ENCODE measurements around the gene MRC2. TPM values are rescaled to one million over a fixed set of nuclear protein-coding genes. Genes with fewer than 3 reads are reported as not detected.
"Not testable (repeated sequence)": the region's sequence is repeated elsewhere in the genome, so short reads cannot be mapped to it uniquely, and the experiment has no call there.

Gene MRC2, protein sequence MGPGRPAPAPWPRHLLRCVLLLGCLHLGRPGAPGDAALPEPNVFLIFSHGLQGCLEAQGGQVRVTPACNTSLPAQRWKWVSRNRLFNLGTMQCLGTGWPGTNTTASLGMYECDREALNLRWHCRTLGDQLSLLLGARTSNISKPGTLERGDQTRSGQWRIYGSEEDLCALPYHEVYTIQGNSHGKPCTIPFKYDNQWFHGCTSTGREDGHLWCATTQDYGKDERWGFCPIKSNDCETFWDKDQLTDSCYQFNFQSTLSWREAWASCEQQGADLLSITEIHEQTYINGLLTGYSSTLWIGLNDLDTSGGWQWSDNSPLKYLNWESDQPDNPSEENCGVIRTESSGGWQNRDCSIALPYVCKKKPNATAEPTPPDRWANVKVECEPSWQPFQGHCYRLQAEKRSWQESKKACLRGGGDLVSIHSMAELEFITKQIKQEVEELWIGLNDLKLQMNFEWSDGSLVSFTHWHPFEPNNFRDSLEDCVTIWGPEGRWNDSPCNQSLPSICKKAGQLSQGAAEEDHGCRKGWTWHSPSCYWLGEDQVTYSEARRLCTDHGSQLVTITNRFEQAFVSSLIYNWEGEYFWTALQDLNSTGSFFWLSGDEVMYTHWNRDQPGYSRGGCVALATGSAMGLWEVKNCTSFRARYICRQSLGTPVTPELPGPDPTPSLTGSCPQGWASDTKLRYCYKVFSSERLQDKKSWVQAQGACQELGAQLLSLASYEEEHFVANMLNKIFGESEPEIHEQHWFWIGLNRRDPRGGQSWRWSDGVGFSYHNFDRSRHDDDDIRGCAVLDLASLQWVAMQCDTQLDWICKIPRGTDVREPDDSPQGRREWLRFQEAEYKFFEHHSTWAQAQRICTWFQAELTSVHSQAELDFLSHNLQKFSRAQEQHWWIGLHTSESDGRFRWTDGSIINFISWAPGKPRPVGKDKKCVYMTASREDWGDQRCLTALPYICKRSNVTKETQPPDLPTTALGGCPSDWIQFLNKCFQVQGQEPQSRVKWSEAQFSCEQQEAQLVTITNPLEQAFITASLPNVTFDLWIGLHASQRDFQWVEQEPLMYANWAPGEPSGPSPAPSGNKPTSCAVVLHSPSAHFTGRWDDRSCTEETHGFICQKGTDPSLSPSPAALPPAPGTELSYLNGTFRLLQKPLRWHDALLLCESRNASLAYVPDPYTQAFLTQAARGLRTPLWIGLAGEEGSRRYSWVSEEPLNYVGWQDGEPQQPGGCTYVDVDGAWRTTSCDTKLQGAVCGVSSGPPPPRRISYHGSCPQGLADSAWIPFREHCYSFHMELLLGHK (N-terminal part only)
- total RNA-seq, result 10 to 100 TPM; 11.2 to 12.5 TPM

DNA sequence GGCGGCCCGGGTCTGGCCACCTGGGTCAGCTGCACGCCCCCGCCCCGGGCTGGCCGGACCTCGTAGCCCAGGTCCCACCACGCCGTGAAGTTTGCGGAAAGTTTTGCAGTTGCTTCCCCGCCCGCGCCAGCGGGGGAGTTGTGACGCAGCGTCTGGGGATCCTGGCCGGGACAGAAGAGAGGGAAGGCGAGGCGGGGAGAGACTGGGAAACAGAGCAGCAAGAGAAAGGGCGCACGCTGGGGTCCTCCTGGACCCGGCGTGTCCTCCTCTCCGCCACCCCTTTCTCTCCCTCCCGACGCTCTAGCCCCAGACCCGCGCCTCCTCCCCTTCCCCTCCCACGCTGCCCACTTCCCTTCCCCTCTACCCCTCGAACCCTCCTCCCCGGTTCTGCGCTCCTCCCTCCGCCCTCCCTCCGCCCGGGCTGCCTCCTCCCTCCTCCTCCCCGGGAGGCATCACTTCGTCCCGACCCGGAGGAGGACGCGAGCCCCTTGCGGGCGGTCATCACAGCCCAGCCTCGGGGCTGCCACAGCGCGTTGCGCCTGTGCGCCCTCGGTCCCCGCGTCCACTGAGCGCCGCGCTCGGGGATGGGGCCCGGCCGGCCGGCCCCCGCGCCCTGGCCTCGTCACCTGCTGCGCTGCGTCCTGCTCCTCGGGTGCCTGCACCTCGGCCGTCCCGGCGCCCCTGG, at the start of gene MRC2:
MRC2 (plus strand) TSS at position 452 of the 685 bp plus-strand sequence; CDS start at position 585, 133 bp downstream.
- POLR2A ChIA-PET, result no interaction called here
- peak; percentile 63 for DNase-seq
- Mint-ChIP-seq H3K27me3 (peaks cover 13% of the 10 kb centered on the region), H3K4me3 (peak within 1 kb of the TSS; percentile 78), H3K27ac (peak within 1 kb of the TSS; percentile 74), H3K4me1 (ENCODE audit: low read depth) (peaks cover 15% of the 10 kb centered on the region), H3K36me3 (peaks cover 4% of the 10 kb centered on the region), H3K9me3 (no peaks in the 10 kb centered on the region)
- CTCF ChIA-PET, result no interaction called here
- intact Hi-C loops (cut with micrococcal nuclease), result no loop called here

DNA sequence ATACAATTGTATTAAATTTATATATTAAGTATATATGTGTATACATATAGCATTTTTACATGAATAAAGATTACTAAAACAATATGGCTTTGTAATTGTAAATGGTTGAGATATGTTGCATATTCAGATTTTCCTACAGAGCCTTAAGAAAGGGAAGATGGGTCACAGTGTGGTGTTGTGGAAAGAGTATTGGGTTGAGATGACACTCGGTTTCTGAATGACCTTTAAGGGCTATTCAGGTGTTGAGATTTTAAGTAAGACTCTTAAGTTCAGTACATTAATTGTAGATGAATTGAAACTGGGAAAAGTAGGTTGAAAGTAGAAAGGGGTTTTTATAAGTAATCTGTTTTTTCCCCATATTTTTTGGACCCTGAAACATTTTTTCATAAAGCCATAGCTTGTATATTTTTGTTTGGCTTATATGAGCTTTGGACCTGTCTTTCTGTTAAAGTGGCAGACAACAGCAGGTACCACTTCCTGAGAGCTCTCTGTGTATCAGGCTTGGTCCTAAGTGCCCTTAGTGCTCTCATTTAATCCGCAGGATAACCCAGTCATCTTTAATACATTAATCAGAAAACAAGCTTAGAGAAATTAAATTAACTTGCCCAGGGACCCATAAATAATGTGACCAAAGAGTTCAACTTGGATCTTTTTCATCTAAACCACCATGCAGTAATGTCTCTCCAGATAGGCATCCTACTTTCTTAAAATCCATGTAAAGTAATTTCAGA, 48.5 kb upstream of the MRC2 start:
- DNase-seq, result no peak
- H3K4me3 Mint-ChIP-seq, result no peak overlapping the region
- H3K4me1 Mint-ChIP-seq (ENCODE audit: low read depth), result peaks cover 28% of the 10 kb centered on the region
- intact Hi-C loops (cut with micrococcal nuclease), result no loop called here
- H3K27me3 Mint-ChIP-seq, result no peaks in the 10 kb centered on the region
- H3K27ac Mint-ChIP-seq, result no peak overlapping the region
- no peaks in the 10 kb centered on the region for H3K9me3 Mint-ChIP-seq
- H3K36me3 Mint-ChIP-seq, result peaks cover 31% of the 10 kb centered on the region
- ChIA-PET CTCF (interaction anchor here (1.1 kb wide), 1 partner anchor 94 kb away, joined by 3 read pairs; no protein-coding TSS in a partner anchor), POLR2A (no interaction called here)

DNA sequence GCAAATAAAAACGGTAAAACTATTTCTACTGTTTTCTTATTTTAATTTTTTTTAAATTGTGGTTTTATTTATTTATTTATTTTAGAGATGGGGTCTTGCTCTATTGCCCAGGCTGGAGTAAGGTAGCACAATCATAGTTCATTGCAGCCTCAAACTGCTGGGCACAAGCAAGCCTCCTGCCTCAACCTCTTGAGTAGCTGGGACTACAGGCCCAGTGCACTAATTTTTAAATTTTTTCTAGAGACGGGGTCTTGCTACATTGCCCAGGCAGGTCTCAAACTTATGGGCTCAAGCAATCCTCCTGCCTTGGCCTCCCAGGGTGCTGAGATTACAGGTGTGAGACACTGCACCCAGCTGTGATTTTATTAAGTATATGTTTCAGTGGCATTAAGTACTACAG, 46.5 kb upstream of the MRC2 start:
- no peak for DNase-seq
- Mint-ChIP-seq H3K9me3 (no peaks in the 10 kb centered on the region), H3K27me3 (no peaks in the 10 kb centered on the region), H3K27ac (no peak overlapping the region), H3K4me1 (ENCODE audit: low read depth) (peaks cover 23% of the 10 kb centered on the region), H3K36me3 (peaks cover 26% of the 10 kb centered on the region), H3K4me3 (no peak overlapping the region)
- CTCF ChIA-PET, result no interaction called here
- intact Hi-C loops (cut with micrococcal nuclease), result no loop called here
- POLR2A ChIA-PET, result no interaction called here

DNA sequence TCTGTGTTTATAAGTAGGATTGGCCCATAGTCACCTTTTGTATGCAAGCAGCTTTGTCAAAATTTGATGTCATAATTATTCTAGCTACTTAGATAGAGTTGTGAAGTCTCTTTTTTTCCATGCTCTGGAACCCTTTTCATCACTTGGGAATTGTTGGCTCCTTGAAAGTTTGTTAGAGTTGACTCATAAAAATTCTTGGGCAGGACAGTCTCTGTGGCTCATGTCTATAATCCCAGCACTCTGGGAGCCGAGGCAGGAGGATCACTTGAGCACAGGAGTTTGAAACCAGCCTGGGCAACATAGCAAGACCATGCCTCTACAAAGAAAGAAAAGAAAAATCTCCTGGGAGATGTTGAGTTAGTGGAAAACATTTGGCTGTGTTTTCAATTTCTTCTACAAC, 45.7 kb upstream of the MRC2 start:
- Mint-ChIP-seq H3K27me3 (no peaks in the 10 kb centered on the region), H3K9me3 (no peaks in the 10 kb centered on the region), H3K36me3 (peaks cover 25% of the 10 kb centered on the region), H3K4me1 (ENCODE audit: low read depth) (peaks cover 17% of the 10 kb centered on the region), H3K27ac (no peak overlapping the region), H3K4me3 (no peak overlapping the region)
- DNase-seq, result no peak
- intact Hi-C loops (cut with micrococcal nuclease), result no loop called here
- ChIA-PET POLR2A (no interaction called here), CTCF (no interaction called here)

DNA sequence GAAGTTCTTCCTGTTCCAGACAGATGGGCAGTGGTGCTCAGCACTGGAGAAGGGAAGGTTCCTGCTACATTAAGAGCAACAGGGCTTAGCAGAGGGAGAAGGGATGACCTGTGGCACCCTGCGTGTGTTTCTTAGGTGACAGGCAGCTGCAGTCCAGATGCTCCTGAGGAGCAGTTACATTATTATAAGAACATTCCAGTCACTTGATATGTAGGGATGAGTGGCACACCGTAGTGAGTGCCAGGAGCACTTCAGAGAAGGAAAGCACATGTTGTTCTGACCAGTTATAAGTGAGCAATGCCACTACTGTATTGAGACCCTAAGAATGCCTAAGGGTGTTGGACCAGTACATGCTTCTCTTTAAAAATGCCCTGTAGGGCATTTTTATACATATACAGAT, 39.9 kb upstream of the MRC2 start:
- Mint-ChIP-seq H3K27me3 (no peaks in the 10 kb centered on the region), H3K4me1 (ENCODE audit: low read depth) (peaks cover 4% of the 10 kb centered on the region), H3K27ac (no peak overlapping the region), H3K4me3 (no peak overlapping the region), H3K36me3 (peaks cover 18% of the 10 kb centered on the region), H3K9me3 (no peaks in the 10 kb centered on the region)
- intact Hi-C loops (cut with micrococcal nuclease), result no loop called here
- ChIA-PET POLR2A (no interaction called here), CTCF (no interaction called here)
- no peak for DNase-seq

DNA sequence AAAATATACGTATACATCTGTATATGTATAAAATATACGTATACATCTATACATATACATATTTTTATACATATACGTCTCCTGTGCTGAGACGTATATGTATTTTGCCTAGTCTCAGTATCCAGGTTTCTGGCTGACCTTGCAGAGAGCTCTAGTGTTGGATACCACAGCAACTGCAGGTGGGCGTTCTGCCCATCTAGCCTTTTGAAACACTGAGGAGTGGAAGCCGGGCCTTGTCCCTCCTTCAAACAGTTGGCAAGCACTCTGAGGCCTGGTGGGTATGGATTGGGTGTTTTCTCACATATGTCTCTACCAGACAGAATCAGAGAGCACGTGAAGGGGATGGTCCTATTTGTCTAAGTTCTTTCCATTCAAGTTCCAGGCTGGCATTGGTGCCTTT, 39.4 kb upstream of the MRC2 start:
- Mint-ChIP-seq H3K36me3 (peaks cover 19% of the 10 kb centered on the region), H3K27me3 (no peaks in the 10 kb centered on the region), H3K27ac (no peak overlapping the region), H3K4me1 (ENCODE audit: low read depth) (no peaks in the 10 kb centered on the region), H3K9me3 (no peaks in the 10 kb centered on the region), H3K4me3 (no peak overlapping the region)
- no peak for DNase-seq
- intact Hi-C loops (cut with micrococcal nuclease), result no loop called here
- ChIA-PET POLR2A (no interaction called here), CTCF (no interaction called here)

DNA sequence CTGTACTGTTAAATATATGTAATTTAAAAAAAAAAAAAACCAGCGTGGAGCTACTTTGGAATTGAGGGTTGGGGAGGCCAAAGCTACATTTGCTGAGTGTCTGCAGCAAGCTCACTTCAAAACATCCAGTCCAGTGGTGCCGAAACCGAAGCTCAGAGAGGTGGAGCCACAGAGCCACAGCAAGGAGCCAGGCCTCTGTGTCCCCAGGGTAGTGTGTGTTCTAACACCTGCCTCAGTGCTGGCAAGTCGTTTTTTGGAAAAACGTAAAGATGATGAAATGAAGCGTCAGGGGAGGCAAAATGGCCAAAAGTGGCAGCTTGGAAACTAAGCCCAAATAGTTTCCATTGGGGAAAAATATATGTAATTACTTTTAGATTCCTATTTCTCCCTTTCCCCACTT, 36.1 kb upstream of the MRC2 start:
- H3K36me3 Mint-ChIP-seq, result peaks cover 27% of the 10 kb centered on the region
- intact Hi-C loops (cut with micrococcal nuclease), result no loop called here
- no peaks in the 10 kb centered on the region for H3K27me3 Mint-ChIP-seq
- no peak overlapping the region for H3K27ac Mint-ChIP-seq
- ChIA-PET POLR2A (no interaction called here), CTCF (interaction anchor here (0.8 to 0.9 kb wide), 2 partner anchors 20 to 66 kb away, joined by 3 read pairs; no protein-coding TSS in a partner anchor)
- DNase-seq, result no peak
- no peak overlapping the region for H3K4me3 Mint-ChIP-seq
- no peaks in the 10 kb centered on the region for H3K9me3 Mint-ChIP-seq
- H3K4me1 Mint-ChIP-seq (ENCODE audit: low read depth), result no peaks in the 10 kb centered on the region

DNA sequence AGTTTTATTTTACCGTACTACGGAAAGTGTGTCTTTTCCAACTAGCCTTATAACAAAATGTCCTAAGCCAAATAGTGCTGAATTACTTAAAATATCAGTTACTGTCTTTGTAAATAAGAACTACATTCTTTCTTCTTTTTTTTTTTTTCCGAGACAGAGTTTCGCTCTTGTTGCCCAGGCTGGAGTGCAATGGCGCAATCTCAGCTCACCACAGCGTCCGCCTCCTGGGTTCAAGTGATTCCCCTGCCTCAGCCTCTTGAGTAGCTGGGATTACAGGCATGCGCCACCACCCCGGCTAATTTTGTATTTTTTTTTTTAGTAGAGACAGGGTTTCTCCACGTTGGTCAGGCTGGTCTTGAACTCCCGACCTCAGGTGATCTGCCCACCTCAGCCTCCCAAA, 35.6 kb upstream of the MRC2 start:
- H3K9me3 Mint-ChIP-seq; H3K27ac Mint-ChIP-seq; intact Hi-C loops (cut with micrococcal nuclease); DNase-seq; H3K27me3 Mint-ChIP-seq; H3K4me1 Mint-ChIP-seq (ENCODE audit: low read depth); POLR2A ChIA-PET; H3K4me3 Mint-ChIP-seq: not testable (repeated sequence)
- CTCF ChIA-PET, result interaction anchor here (0.8 kb wide), 1 partner anchor 67 kb away, joined by 3 read pairs; no protein-coding TSS in a partner anchor
- H3K36me3 Mint-ChIP-seq, result peaks cover 30% of the 10 kb centered on the region

DNA sequence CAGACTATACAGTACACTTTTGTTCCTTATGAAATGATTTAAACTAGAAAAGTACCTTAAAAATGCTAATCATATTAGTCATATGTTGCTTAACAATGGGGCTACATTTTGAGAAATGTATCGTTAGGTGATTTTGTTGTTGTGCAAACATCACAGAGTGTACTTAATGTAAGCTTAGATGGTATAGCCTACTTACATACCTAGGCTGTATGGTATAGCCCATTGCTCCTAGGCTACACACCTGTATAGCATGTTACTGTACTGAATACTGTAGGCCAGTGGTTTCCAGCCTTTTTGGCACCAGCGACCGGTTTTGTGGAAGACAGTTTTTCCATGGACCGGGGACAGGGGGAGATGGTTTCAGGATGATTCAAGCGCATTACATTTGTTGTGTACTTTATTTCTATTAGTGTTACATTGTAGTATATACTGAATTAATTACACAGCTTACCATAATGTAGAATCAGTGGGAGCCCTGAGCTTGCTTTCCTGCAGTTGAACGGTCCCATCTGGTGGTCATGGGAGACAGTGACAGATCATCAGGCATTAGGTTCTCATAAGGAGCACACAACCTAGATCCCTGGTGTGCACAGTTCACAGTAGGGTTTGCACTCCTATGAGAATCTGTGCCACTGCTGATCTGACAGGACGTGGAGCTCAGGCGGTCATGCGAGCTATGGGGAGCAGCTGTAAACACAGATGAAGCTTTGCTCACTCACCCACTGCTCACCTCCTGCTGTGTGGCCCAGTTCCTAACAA, 35.0 kb upstream of the MRC2 start:
- H3K4me1 Mint-ChIP-seq (ENCODE audit: low read depth), result no peaks in the 10 kb centered on the region

DNA sequence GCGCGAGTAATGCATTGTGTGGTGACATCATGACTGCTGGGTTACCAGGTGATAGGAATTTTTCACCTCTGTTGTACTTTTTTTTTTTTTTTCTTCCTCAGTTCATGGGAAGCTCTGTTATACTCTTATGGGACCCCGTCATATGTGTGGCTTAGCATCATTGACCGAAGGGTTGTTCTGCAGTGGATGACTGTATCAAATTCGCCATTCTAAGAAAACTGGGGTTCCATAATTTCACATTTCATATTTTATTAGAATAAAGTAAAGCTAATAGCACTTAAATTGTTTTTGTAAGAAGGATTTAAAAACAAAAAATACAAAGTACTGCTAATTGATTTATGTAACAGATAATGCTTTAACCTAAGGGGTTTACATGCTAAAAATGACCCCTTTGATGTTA, 32.0 kb upstream of the MRC2 start:
- intact Hi-C loops (cut with micrococcal nuclease), result no loop called here
- H3K27ac Mint-ChIP-seq, result no peak overlapping the region
- no peak overlapping the region for H3K4me3 Mint-ChIP-seq
- ChIA-PET CTCF (no interaction called here), POLR2A (no interaction called here)
- H3K4me1 Mint-ChIP-seq (ENCODE audit: low read depth), result no peaks in the 10 kb centered on the region
- DNase-seq, result no peak
- H3K27me3 Mint-ChIP-seq, result no peaks in the 10 kb centered on the region
- no peaks in the 10 kb centered on the region for H3K9me3 Mint-ChIP-seq
- H3K36me3 Mint-ChIP-seq, result peaks cover 33% of the 10 kb centered on the region

More for the DNA sequence above, 35.0 kb upstream of the MRC2 start:
- H3K27me3 Mint-ChIP-seq, result no peaks in the 10 kb centered on the region
- ChIA-PET CTCF (interaction anchor here (1.0 kb wide), 1 partner anchor 40 kb away, joined by 3 read pairs; no protein-coding TSS in a partner anchor), POLR2A (no interaction called here)
- H3K9me3 Mint-ChIP-seq, result no peaks in the 10 kb centered on the region
- H3K4me3 Mint-ChIP-seq, result no peak overlapping the region
- intact Hi-C loops (cut with micrococcal nuclease), result no loop called here
- no peak overlapping the region for H3K27ac Mint-ChIP-seq
- no peak for DNase-seq
- H3K36me3 Mint-ChIP-seq, result peaks cover 30% of the 10 kb centered on the region

DNA sequence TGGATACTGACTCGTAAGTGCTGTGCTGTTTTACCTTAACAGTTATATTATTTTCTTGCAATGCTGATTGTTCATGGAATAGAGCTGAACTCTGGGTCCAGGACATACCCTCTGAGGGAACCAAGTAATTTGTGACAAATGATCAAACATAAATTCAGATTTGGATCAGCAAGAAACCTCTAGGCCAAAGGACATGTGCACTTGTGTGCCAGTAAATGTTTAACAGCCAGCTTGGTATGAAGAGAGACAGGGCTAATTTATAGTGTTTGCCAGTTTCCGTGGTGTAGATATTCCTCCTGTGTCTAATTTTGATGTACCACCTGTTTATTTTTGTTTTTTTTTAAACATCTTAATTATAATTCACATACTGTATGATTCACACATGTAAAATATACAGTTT, 30.8 kb upstream of the MRC2 start:
- POLR2A ChIA-PET, result no interaction called here
- no peak for DNase-seq
- Mint-ChIP-seq H3K4me1 (ENCODE audit: low read depth) (peaks cover 6% of the 10 kb centered on the region), H3K4me3 (no peak overlapping the region), H3K9me3 (no peaks in the 10 kb centered on the region), H3K36me3 (peaks cover 35% of the 10 kb centered on the region), H3K27ac (no peak overlapping the region), H3K27me3 (no peaks in the 10 kb centered on the region)
- intact Hi-C loops (cut with micrococcal nuclease), result no loop called here
- CTCF ChIA-PET, result interaction anchor here (0.8 kb wide), 1 partner anchor 73 kb away, joined by 3 read pairs; no protein-coding TSS in a partner anchor
